Activated CD8-positive, alpha-beta T cell treated with anti-CD3 and anti-CD28 coated beads for 36 hours (primary cell): ENCODE data around the gene ADAMTS17. TPM values are rescaled to one million over a fixed set of nuclear protein-coding genes. Genes with fewer than 3 reads are reported as not detected.

ENCODE experiments used
- ATAC-seq: fragments of 200-7000 bp; cut with Tn5 transposase; one replicate; pipeline ENCODE4 v1.10.0; 2021; ENCODE audit warnings: mild to moderate bottlenecking, moderate library complexity
- CTCF ChIA-PET: fragments of 350-600 bp; sonication (Branson Sonifier 250); formaldehyde crosslinking; loops from one replicate; lab custom pipeline; 2021; ENCODE audit warnings: antibody characterized with exemption; lab: Charles Lee
- POLR2A ChIA-PET: fragments of 350-600 bp; sonication (Branson Sonifier 250); formaldehyde crosslinking; loops from one replicate; lab custom pipeline; 2021; ENCODE audit warnings: antibody characterized with exemption; lab: Charles Lee
- DNase-seq: peaks from one replicate; pipeline ENCODE4 v3.0.0-alpha.2; 2020
- H3K27ac Mint-ChIP-seq: one replicate; pipeline ENCODE4 v1.8.0; 2021; ENCODE audit warnings: mild to moderate bottlenecking, mixed read lengths
- H3K27me3 Mint-ChIP-seq: one replicate; pipeline ENCODE4 v1.8.0; 2021; ENCODE audit warnings: mixed read lengths
- H3K36me3 Mint-ChIP-seq: one replicate; pipeline ENCODE4 v1.8.0; 2021; ENCODE audit warnings: low read depth, mixed read lengths
- H3K4me1 Mint-ChIP-seq: one replicate; pipeline ENCODE4 v1.8.0; 2021; ENCODE audit warnings: low read depth, mixed read lengths
- H3K4me3 Mint-ChIP-seq: one replicate; pipeline ENCODE4 v1.8.0; 2021; ENCODE audit warnings: mild to moderate bottlenecking, moderate library complexity, mixed read lengths
- H3K9me3 Mint-ChIP-seq: one replicate; pipeline ENCODE4 v1.8.0; 2021; ENCODE audit warnings: mixed read lengths
- CTCF ChIP-seq: fragments of 200-600 bp; IDR thresholded peaks from one replicate; pipeline ENCODE4 v1.8.0; 2022; ENCODE audit warnings: antibody characterized with exemption, mild to moderate bottlenecking
- intact Hi-C: fragments of 100-400 bp; cut with micrococcal nuclease; formaldehyde crosslinking; loops from one replicate; pipeline ENCODE4 v1.10.0; 2022
- total RNA-seq, 2 experiments: library from RNA; stranded (reverse); gene quantifications; one replicate each; pipeline ENCODE4 v1.2.3, GENCODE V29; 2021

Gene ADAMTS17
- total RNA-seq, 2 experiments from 2014 or later, result 0.60 to 1.5 TPM

- H3K36me3 Mint-ChIP-seq, result no peaks in the 10 kb centered on the region
- no peak for TF ChIP-seq CTCF
- DNase-seq, result no peak
- CTCF ChIA-PET, result no interaction called here
- H3K4me3 Mint-ChIP-seq, result no peak overlapping the region
- peaks cover 7% of the 10 kb centered on the region for H3K4me1 Mint-ChIP-seq
- H3K27ac Mint-ChIP-seq, result no peak overlapping the region
- intact Hi-C loops, result no loop called here
- H3K9me3 Mint-ChIP-seq, result no peaks in the 10 kb centered on the region
- no peak for ATAC-seq
- POLR2A ChIA-PET, result no interaction called here
- H3K27me3 Mint-ChIP-seq, result peaks cover 6% of the 10 kb centered on the region
Measured at GRCh38 chr15:99956022-99956775, 385.6 kb downstream of the ADAMTS17 start.

- POLR2A ChIA-PET, result no interaction called here
- peaks cover 7% of the 10 kb centered on the region for H3K4me1 Mint-ChIP-seq
- peaks cover 6% of the 10 kb centered on the region for H3K27me3 Mint-ChIP-seq
- no peaks in the 10 kb centered on the region for H3K36me3 Mint-ChIP-seq
- intact Hi-C loops, result no loop called here
- TF ChIP-seq CTCF, result no peak
- H3K27ac Mint-ChIP-seq, result no peak overlapping the region
- DNase-seq (no peak), ATAC-seq (no peak)
- H3K4me3 Mint-ChIP-seq, result no peak overlapping the region
- no peaks in the 10 kb centered on the region for H3K9me3 Mint-ChIP-seq
- CTCF ChIA-PET, result no interaction called here
Measured at GRCh38 chr15:99955532-99955931, 386.2 kb downstream of the ADAMTS17 start.

GRCh38 chr15:99955181-99955525 is 386.6 kb downstream of the ADAMTS17 start:
- no peak overlapping the region for H3K27ac Mint-ChIP-seq
- H3K4me1 Mint-ChIP-seq, result peaks cover 7% of the 10 kb centered on the region
- H3K36me3 Mint-ChIP-seq, result no peaks in the 10 kb centered on the region
- TF ChIP-seq CTCF, result no peak
- ATAC-seq (no peak), DNase-seq (no peak)
- ChIA-PET POLR2A (no interaction called here), CTCF (no interaction called here)
- intact Hi-C loops, result no loop called here
- H3K9me3 Mint-ChIP-seq, result no peaks in the 10 kb centered on the region
- H3K27me3 Mint-ChIP-seq, result peaks cover 6% of the 10 kb centered on the region
- no peak overlapping the region for H3K4me3 Mint-ChIP-seq

GRCh38 chr15:99954361-99955180 is 387.2 kb downstream of the ADAMTS17 start:
- no peak for TF ChIP-seq CTCF
- no peak for DNase-seq
- intact Hi-C loops, result no loop called here
- Mint-ChIP-seq H3K36me3 (no peaks in the 10 kb centered on the region), H3K4me3 (no peak overlapping the region), H3K9me3 (no peaks in the 10 kb centered on the region), H3K4me1 (peaks cover 7% of the 10 kb centered on the region), H3K27me3 (peaks cover 3% of the 10 kb centered on the region), H3K27ac (no peak overlapping the region)
- CTCF ChIA-PET, result no interaction called here
- no peak for ATAC-seq
- POLR2A ChIA-PET, result no interaction called here

DNA sequence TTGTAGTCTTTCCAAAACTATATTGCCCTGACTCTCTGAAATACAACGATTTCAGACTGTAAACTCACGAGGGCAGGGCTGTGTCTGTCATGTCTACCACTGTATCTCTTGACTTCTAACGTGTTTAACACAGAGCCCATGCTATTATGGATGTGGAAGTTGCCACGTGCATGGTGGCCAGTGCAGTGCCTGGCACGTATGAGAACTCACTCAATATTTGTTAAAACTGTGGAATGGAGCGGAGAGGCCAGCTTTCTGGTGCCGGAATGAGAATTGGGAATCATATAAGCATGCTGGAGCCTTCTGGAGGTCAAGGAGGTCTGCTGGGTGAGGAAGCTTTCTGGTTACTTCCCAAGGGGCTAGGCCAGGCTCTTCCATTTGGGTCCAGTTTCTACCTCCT is 387.9 kb downstream of the ADAMTS17 start:
- ATAC-seq (no peak), DNase-seq (no peak)
- peaks cover 2% of the 10 kb centered on the region for H3K36me3 Mint-ChIP-seq
- H3K4me3 Mint-ChIP-seq, result no peak overlapping the region
- ChIA-PET POLR2A (no interaction called here), CTCF (no interaction called here)
- H3K9me3 Mint-ChIP-seq, result peaks cover 3% of the 10 kb centered on the region
- H3K27ac Mint-ChIP-seq, result no peak overlapping the region
- H3K4me1 Mint-ChIP-seq, result peaks cover 7% of the 10 kb centered on the region
- peaks cover 3% of the 10 kb centered on the region for H3K27me3 Mint-ChIP-seq
- intact Hi-C loops, result no loop called here
- TF ChIP-seq CTCF, result no peak
